Measurements from ENCODE around the gene MC1R. TPM values are rescaled to one million over a fixed set of nuclear protein-coding genes. Genes with fewer than 3 reads are reported as not detected.

Gene MC1R
- total and polyA plus RNA-seq, 4 experiments from 2014 or later: 0.22 to 13.5 (median 12.6) TPM; not detected in 1

GRCh38 chr16:89921702-89922476, 3.2 kb downstream of the MC1R start:
- Mint-ChIP-seq H3K4me1 (peaks cover 23 to 51% (median 38%) of the 10 kb centered on the region in 4 donors), H3K36me3 (no peaks in the 10 kb centered on the region), H3K9me3 (peaks cover 0 to 2% (median 0%) of the 10 kb centered on the region in 8 donors), H3K27ac (peak overlapping the region in 1 of 7 donors; percentile 42), H3K27me3 (peaks cover 4 to 17% of the 10 kb centered on the region in 2 donors), H3K4me3 (peak overlapping the region; percentile 35 to 74 (median 60))
- Histone ChIP-seq H3K9me3 (ENCODE audit: control insufficient read depth in 1 of 2, low read length in 2 of 2) (no peaks in the 10 kb centered on the region), H3K4me1 (ENCODE audit: insufficient read depth, low read length) (peaks cover 83% of the 10 kb centered on the region), H3K27ac (ENCODE audit: low read depth, low read length) (no peak overlapping the region), H3K4me3 (ENCODE audit: low read length in 2 of 2) (no peak overlapping the region), H3K36me3 (ENCODE audit: insufficient read depth, low read length) (no peaks in the 10 kb centered on the region), H3K27me3 (ENCODE audit: insufficient read depth, low read length) (peaks cover 10% of the 10 kb centered on the region)
- no peak for DNase-seq
- ChIA-PET CTCF (ENCODE audit: partially characterized antibody) (no interaction called here), POLR2A (ENCODE audit: partially characterized antibody) (interaction anchor here (0.8 to 1.2 kb wide), 2 partner anchors 33 to 235 kb away, joined by 3 to 4 read pairs; partner anchors contain the start of gene CDK10)
- intact Hi-C loops (cut with micrococcal nuclease): no loop called here

GRCh38 chr16:89922477-89922883, 3.8 kb downstream of the MC1R start:
- Mint-ChIP-seq H3K27me3 (peaks cover 4 to 18% of the 10 kb centered on the region in 2 donors), H3K4me1 (peaks cover 22 to 49% (median 35%) of the 10 kb centered on the region in 4 donors), H3K4me3 (peak overlapping the region; percentile 35 to 74 (median 62)), H3K36me3 (no peaks in the 10 kb centered on the region), H3K27ac (peak overlapping the region in 1 of 7 donors; percentile 42), H3K9me3 (peaks cover 0 to 2% (median 0%) of the 10 kb centered on the region in 8 donors)
- Histone ChIP-seq H3K4me3 (ENCODE audit: low read length in 2 of 2) (no peak overlapping the region), H3K9me3 (ENCODE audit: control insufficient read depth in 1 of 2, low read length in 2 of 2) (no peaks in the 10 kb centered on the region), H3K36me3 (ENCODE audit: insufficient read depth, low read length) (no peaks in the 10 kb centered on the region), H3K27me3 (ENCODE audit: insufficient read depth, low read length) (peaks cover 11% of the 10 kb centered on the region), H3K4me1 (ENCODE audit: insufficient read depth, low read length) (peaks cover 77% of the 10 kb centered on the region), H3K27ac (ENCODE audit: low read depth, low read length) (no peak overlapping the region)
- ChIA-PET POLR2A (ENCODE audit: partially characterized antibody) (interaction anchor here (0.8 to 1.6 kb wide), 4 partner anchors 10 to 236 kb away, joined by 3 to 8 read pairs (median 4); partner anchors contain the start of gene CDK10), CTCF (ENCODE audit: partially characterized antibody) (no interaction called here)
- DNase-seq: peak in 1 of 5 donors; percentile 59
- intact Hi-C loops (cut with micrococcal nuclease): no loop called here

GRCh38 chr16:89922884-89923639, 4.4 kb downstream of the MC1R start, which contains the start of gene TUBB3:
TSS of gene TUBB3 (plus strand) at chr16:89923342. CDS start at chr16:89923402, 60 bp downstream.
- no peak within 1 kb of the TSS for H3K4me3 ChIP-seq (ENCODE audit: low read length in 2 of 2)
- no peaks in the 10 kb centered on the region for H3K36me3 Mint-ChIP-seq
- ChIA-PET POLR2A (ENCODE audit: partially characterized antibody) (interaction anchor here (1.0 to 1.6 kb wide), 3 partner anchors 10 to 15 kb away, joined by 3 to 8 read pairs (median 4); no protein-coding TSS in a partner anchor), CTCF (ENCODE audit: partially characterized antibody) (no interaction called here)
- H3K4me1 ChIP-seq (ENCODE audit: insufficient read depth, low read length): peaks cover 72% of the 10 kb centered on the region
- H3K27me3 ChIP-seq (ENCODE audit: insufficient read depth, low read length): peaks cover 16% of the 10 kb centered on the region
- H3K27ac Mint-ChIP-seq: peak within 1 kb of the TSS in 1 of 7 donors; percentile 42
- H3K36me3 ChIP-seq (ENCODE audit: insufficient read depth, low read length): no peaks in the 10 kb centered on the region
- peaks cover 4 to 19% of the 10 kb centered on the region in 2 donors for H3K27me3 Mint-ChIP-seq
- H3K9me3 ChIP-seq (ENCODE audit: control insufficient read depth in 1 of 2, low read length in 2 of 2): no peaks in the 10 kb centered on the region
- H3K4me1 Mint-ChIP-seq: peaks cover 18 to 44% (median 30%) of the 10 kb centered on the region in 4 donors
- no peak within 1 kb of the TSS for H3K27ac ChIP-seq (ENCODE audit: low read depth, low read length)
- H3K9me3 Mint-ChIP-seq: peaks cover 0 to 2% (median 0%) of the 10 kb centered on the region in 8 donors
- H3K4me3 Mint-ChIP-seq: peak within 1 kb of the TSS; percentile 35 to 74 (median 62)
- intact Hi-C loops (cut with micrococcal nuclease): no loop called here
- DNase-seq: peak in 1 of 5 donors; percentile 14

GRCh38 chr16:89923640-89924296, 5.1 kb downstream of the MC1R start:
- Mint-ChIP-seq H3K36me3 (no peaks in the 10 kb centered on the region), H3K4me3 (peak overlapping the region in 1 of 8 donors; percentile 30), H3K4me1 (peaks cover 15 to 38% (median 28%) of the 10 kb centered on the region in 4 donors), H3K9me3 (peaks cover 0 to 2% (median 0%) of the 10 kb centered on the region in 8 donors), H3K27me3 (peaks cover 4 to 19% of the 10 kb centered on the region in 2 donors), H3K27ac (no peak overlapping the region)
- Histone ChIP-seq H3K4me1 (ENCODE audit: insufficient read depth, low read length) (peaks cover 65% of the 10 kb centered on the region), H3K4me3 (ENCODE audit: low read length in 2 of 2) (no peak overlapping the region), H3K9me3 (ENCODE audit: control insufficient read depth in 1 of 2, low read length in 2 of 2) (no peaks in the 10 kb centered on the region), H3K36me3 (ENCODE audit: insufficient read depth, low read length) (no peaks in the 10 kb centered on the region), H3K27ac (ENCODE audit: low read depth, low read length) (no peak overlapping the region), H3K27me3 (ENCODE audit: insufficient read depth, low read length) (peaks cover 16% of the 10 kb centered on the region)
- POLR2A ChIA-PET (ENCODE audit: partially characterized antibody): interaction anchor here (1.0 to 1.6 kb wide), 3 partner anchors 11 to 15 kb away, joined by 3 to 8 read pairs (median 4); no protein-coding TSS in a partner anchor
- intact Hi-C loops (cut with micrococcal nuclease): no loop called here
- CTCF ChIA-PET (ENCODE audit: partially characterized antibody): interaction anchor here (2.1 kb wide), 1 partner anchor 14 kb away, joined by 7 read pairs; no protein-coding TSS in a partner anchor
- DNase-seq: no peak

- POLR2A ChIA-PET (ENCODE audit: partially characterized antibody): interaction anchor here (1.4 kb wide), 1 partner anchor 16 kb away, joined by 3 read pairs; no protein-coding TSS in a partner anchor
- peak overlapping the region in 2 of 7 donors; percentile 29 to 54 for H3K27ac Mint-ChIP-seq
These were observed 5.7 kb downstream of the MC1R start for GRCh38 chr16:89924297-89924924.

GRCh38 chr16:89924925-89925307, 6.3 kb downstream of the MC1R start:
- intact Hi-C loops (cut with micrococcal nuclease): no loop called here
- Mint-ChIP-seq H3K27ac (no peak overlapping the region), H3K9me3 (peaks cover 0 to 2% (median 0%) of the 10 kb centered on the region in 8 donors), H3K36me3 (no peaks in the 10 kb centered on the region), H3K4me3 (no peak overlapping the region), H3K27me3 (peaks cover 5 to 20% of the 10 kb centered on the region in 2 donors), H3K4me1 (peaks cover 12 to 30% (median 21%) of the 10 kb centered on the region in 4 donors)
- Histone ChIP-seq H3K4me3 (ENCODE audit: low read length in 2 of 2) (no peak overlapping the region), H3K36me3 (ENCODE audit: insufficient read depth, low read length) (no peaks in the 10 kb centered on the region), H3K27ac (ENCODE audit: low read depth, low read length) (no peak overlapping the region), H3K27me3 (ENCODE audit: insufficient read depth, low read length) (peaks cover 16% of the 10 kb centered on the region), H3K4me1 (ENCODE audit: insufficient read depth, low read length) (peaks cover 56% of the 10 kb centered on the region), H3K9me3 (ENCODE audit: control insufficient read depth in 1 of 2, low read length in 2 of 2) (no peaks in the 10 kb centered on the region)
- POLR2A ChIA-PET (ENCODE audit: partially characterized antibody): interaction anchor here (1.3 kb wide), 1 partner anchor 52 kb away, joined by 3 read pairs; the partner anchor contains the start of gene TCF25
- no peak for DNase-seq
- CTCF ChIA-PET (ENCODE audit: partially characterized antibody): interaction anchor here (2.1 kb wide), 1 partner anchor 15 kb away, joined by 7 read pairs; no protein-coding TSS in a partner anchor

More at GRCh38 chr16:89924297-89924924, 5.7 kb downstream of the MC1R start:
- H3K4me3 Mint-ChIP-seq: peak overlapping the region in 4 of 8 donors; percentile 22 to 76 (median 37)
- H3K27ac ChIP-seq (ENCODE audit: low read depth, low read length): no peak overlapping the region
- intact Hi-C loops (cut with micrococcal nuclease): no loop called here
- H3K9me3 ChIP-seq (ENCODE audit: control insufficient read depth in 1 of 2, low read length in 2 of 2): no peaks in the 10 kb centered on the region
- H3K4me3 ChIP-seq (ENCODE audit: low read length in 2 of 2): no peak overlapping the region
- DNase-seq: peak in 4 of 5 donors; percentile 44 to 57 (median 46)
- peaks cover 4 to 19% of the 10 kb centered on the region in 2 donors for H3K27me3 Mint-ChIP-seq
- peaks cover 16% of the 10 kb centered on the region for H3K27me3 ChIP-seq (ENCODE audit: insufficient read depth, low read length)
- H3K9me3 Mint-ChIP-seq: peaks cover 0 to 2% (median 0%) of the 10 kb centered on the region in 8 donors
- no peaks in the 10 kb centered on the region for H3K36me3 ChIP-seq (ENCODE audit: insufficient read depth, low read length)
- H3K36me3 Mint-ChIP-seq: no peaks in the 10 kb centered on the region
- H3K4me1 ChIP-seq (ENCODE audit: insufficient read depth, low read length): peaks cover 58% of the 10 kb centered on the region
- peaks cover 15 to 34% (median 24%) of the 10 kb centered on the region in 4 donors for H3K4me1 Mint-ChIP-seq
- CTCF ChIA-PET (ENCODE audit: partially characterized antibody): interaction anchor here (2.1 kb wide), 1 partner anchor 14 kb away, joined by 7 read pairs; no protein-coding TSS in a partner anchor

Measured in CD4-positive, alpha-beta memory T cell (primary cell).